Measurements from ENCODE around the gene IGFBP3. TPM values are rescaled to one million over a fixed set of nuclear protein-coding genes. Genes with fewer than 3 reads are reported as not detected.

IGFBP3 gene
- total and polyA plus RNA-seq, 2 of the 13 experiments (the other 11 are each of a cell fraction or from before 2014, with no cell fraction given) = 57.5 TPM; not detected in 1

DNA sequence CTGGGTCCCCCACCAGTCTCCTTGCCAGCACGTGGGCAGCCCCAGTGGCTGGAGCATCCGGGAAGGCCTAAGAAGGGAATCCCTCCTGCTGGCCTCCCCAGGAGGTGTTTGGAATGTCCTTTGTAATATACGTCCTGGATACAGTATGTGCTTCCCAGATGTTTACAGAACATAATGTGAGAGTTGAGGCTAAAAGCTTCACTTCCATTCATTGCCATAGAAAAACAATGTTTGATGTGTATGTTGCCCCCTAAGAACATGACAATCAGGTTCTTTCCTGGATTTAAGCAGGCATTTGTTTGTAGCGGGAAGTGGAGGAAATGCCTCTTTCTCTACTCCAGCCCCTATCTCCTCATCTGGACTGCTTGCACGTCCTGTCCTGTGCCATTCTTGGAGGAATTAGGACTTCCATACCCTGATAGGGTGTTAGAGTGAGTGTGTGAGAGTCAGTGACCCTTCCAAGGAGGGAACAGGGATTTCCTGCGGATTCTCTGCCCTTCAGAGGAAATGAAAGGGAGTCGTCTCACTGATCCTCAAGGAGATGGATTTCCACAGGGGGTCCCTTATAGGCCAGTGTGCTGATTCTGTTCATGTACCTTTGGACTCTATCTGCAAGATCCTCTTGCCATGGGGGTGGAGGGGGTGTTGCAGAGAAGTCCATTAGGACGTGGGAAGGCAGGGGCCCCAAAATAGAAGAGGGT, 31.6 kb downstream of the IGFBP3 start (continued):
- TF ChIP-seq, protein P1, sequence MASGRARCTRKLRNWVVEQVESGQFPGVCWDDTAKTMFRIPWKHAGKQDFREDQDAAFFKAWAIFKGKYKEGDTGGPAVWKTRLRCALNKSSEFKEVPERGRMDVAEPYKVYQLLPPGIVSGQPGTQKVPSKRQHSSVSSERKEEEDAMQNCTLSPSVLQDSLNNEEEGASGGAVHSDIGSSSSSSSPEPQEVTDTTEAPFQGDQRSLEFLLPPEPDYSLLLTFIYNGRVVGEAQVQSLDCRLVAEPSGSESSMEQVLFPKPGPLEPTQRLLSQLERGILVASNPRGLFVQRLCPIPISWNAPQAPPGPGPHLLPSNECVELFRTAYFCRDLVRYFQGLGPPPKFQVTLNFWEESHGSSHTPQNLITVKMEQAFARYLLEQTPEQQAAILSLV (CRISPR knock-in tag; IDR thresholded peaks at IDR 0.05; ENCODE audit: borderline replicate concordance) = no peak
- TF ChIP-seq POGZ (CRISPR knock-in tag; IDR thresholded peaks at IDR 0.05) (0 out of 2 replicates have a peak, but pooled peaks have one; percentile 7), MXD4 (CRISPR knock-in tag; IDR thresholded peaks at IDR 0.05) (no peak; the same call in 1 of the 2 replicates), EEA1 (CRISPR knock-in tag; IDR thresholded peaks at IDR 0.05; ENCODE audit: borderline replicate concordance) (no peak), KLF16 (CRISPR knock-in tag; IDR thresholded peaks at IDR 0.05) (peak in 1 of 2 experiments; percentile 71; a peak in 2 of 4 replicates), MAFF (IDR thresholded peaks at IDR 0.05; ENCODE audit: low read depth, low read length) (no peak), ELF1 (CRISPR knock-in tag; IDR thresholded peaks at IDR 0.05) (no peak), BRCA1 (CRISPR knock-in tag; IDR thresholded peaks at IDR 0.05) (peak; percentile 77; the same call in 1 of the 2 replicates), ZNF296 (CRISPR knock-in tag; conservative IDR thresholded peaks at IDR 0.05) (0 out of 2 replicates have a peak, but pooled peaks have one; percentile 8), YEATS4 (CRISPR knock-in tag; IDR thresholded peaks at IDR 0.05; ENCODE audit: borderline replicate concordance) (peak; percentile 49), ZNF570 (CRISPR knock-in tag; IDR thresholded peaks at IDR 0.05; ENCODE audit: borderline replicate concordance) (no peak), NFYC (CRISPR knock-in tag; IDR thresholded peaks at IDR 0.05) (no peak), TBP (CRISPR knock-in tag; IDR thresholded peaks at IDR 0.05) (peak; percentile 37; the same call in 1 of the 2 replicates), SP4 (CRISPR knock-in tag; IDR thresholded peaks at IDR 0.05) (no peak), ZNF772 (CRISPR knock-in tag; IDR thresholded peaks at IDR 0.05) (no peak), ZBTB37 (CRISPR knock-in tag; IDR thresholded peaks at IDR 0.05) (no peak), ZSCAN5A (CRISPR knock-in tag; IDR thresholded peaks at IDR 0.05; ENCODE audit: borderline replicate concordance) (no peak)
- TF ChIP-seq, protein P2, sequence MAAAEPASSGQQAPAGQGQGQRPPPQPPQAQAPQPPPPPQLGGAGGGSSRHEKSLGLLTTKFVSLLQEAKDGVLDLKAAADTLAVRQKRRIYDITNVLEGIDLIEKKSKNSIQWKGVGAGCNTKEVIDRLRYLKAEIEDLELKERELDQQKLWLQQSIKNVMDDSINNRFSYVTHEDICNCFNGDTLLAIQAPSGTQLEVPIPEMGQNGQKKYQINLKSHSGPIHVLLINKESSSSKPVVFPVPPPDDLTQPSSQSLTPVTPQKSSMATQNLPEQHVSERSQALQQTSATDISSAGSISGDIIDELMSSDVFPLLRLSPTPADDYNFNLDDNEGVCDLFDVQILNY (CRISPR knock-in tag; conservative IDR thresholded peaks at IDR 0.05) = no peak
- TF ChIP-seq, protein P3, sequence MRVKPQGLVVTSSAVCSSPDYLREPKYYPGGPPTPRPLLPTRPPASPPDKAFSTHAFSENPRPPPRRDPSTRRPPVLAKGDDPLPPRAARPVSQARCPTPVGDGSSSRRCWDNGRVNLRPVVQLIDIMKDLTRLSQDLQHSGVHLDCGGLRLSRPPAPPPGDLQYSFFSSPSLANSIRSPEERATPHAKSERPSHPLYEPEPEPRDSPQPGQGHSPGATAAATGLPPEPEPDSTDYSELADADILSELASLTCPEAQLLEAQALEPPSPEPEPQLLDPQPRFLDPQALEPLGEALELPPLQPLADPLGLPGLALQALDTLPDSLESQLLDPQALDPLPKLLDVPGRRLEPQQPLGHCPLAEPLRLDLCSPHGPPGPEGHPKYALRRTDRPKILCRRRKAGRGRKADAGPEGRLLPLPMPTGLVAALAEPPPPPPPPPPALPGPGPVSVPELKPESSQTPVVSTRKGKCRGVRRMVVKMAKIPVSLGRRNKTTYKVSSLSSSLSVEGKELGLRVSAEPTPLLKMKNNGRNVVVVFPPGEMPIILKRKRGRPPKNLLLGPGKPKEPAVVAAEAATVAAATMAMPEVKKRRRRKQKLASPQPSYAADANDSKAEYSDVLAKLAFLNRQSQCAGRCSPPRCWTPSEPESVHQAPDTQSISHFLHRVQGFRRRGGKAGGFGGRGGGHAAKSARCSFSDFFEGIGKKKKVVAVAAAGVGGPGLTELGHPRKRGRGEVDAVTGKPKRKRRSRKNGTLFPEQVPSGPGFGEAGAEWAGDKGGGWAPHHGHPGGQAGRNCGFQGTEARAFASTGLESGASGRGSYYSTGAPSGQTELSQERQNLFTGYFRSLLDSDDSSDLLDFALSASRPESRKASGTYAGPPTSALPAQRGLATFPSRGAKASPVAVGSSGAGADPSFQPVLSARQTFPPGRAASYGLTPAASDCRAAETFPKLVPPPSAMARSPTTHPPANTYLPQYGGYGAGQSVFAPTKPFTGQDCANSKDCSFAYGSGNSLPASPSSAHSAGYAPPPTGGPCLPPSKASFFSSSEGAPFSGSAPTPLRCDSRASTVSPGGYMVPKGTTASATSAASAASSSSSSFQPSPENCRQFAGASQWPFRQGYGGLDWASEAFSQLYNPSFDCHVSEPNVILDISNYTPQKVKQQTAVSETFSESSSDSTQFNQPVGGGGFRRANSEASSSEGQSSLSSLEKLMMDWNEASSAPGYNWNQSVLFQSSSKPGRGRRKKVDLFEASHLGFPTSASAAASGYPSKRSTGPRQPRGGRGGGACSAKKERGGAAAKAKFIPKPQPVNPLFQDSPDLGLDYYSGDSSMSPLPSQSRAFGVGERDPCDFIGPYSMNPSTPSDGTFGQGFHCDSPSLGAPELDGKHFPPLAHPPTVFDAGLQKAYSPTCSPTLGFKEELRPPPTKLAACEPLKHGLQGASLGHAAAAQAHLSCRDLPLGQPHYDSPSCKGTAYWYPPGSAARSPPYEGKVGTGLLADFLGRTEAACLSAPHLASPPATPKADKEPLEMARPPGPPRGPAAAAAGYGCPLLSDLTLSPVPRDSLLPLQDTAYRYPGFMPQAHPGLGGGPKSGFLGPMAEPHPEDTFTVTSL (CRISPR knock-in tag; IDR thresholded peaks at IDR 0.05; ENCODE audit: borderline replicate concordance) = peak; percentile 65

All from HepG2 (cell line).